Ovary (tissue), 3 donors: Measurements from ENCODE around the gene SHROOM3.

Experiments used
- EP300 ChIP-seq: sonication (generic); formaldehyde crosslinking; IDR thresholded peaks from one replicate; pipeline ENCODE4 v1.6.1; 2017; ENCODE audit warnings: antibody characterized with exemption
- POLR2A ChIP-seq: fragments of 450-650 bp; IDR thresholded peaks from one replicate; pipeline ENCODE4 v1.6.1; 2017; ENCODE audit warnings: antibody characterized with exemption, mild to moderate bottlenecking, moderate library complexity
- TF ChIP-seq, protein P1 (sequence below), 3 donors: fragments of 450-650 bp in 2 of 3; fragments of 200-600 bp in 1 of 3; IDR thresholded peaks; one replicate each; pipeline versions ENCODE4 v1.5.1 to v1.8.0; 2016 to 2022; ENCODE audit warnings: antibody characterized with exemption in 3 of 3, mild to moderate bottlenecking in 1 of 3
- donor health status: DM: no; HTN: no; CAD: no.

GRCh38 chr4:76622126-76622525, 187.1 kb downstream of the SHROOM3 start:
- TF ChIP-seq EP300 (no peak), POLR2A (no peak)
- TF ChIP-seq, protein P1, sequence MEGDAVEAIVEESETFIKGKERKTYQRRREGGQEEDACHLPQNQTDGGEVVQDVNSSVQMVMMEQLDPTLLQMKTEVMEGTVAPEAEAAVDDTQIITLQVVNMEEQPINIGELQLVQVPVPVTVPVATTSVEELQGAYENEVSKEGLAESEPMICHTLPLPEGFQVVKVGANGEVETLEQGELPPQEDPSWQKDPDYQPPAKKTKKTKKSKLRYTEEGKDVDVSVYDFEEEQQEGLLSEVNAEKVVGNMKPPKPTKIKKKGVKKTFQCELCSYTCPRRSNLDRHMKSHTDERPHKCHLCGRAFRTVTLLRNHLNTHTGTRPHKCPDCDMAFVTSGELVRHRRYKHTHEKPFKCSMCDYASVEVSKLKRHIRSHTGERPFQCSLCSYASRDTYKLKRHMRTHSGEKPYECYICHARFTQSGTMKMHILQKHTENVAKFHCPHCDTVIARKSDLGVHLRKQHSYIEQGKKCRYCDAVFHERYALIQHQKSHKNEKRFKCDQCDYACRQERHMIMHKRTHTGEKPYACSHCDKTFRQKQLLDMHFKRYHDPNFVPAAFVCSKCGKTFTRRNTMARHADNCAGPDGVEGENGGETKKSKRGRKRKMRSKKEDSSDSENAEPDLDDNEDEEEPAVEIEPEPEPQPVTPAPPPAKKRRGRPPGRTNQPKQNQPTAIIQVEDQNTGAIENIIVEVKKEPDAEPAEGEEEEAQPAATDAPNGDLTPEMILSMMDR (IDR thresholded peaks at IDR 0.05), result no peak
